ENCODE data around the gene SIX3.

DNA sequence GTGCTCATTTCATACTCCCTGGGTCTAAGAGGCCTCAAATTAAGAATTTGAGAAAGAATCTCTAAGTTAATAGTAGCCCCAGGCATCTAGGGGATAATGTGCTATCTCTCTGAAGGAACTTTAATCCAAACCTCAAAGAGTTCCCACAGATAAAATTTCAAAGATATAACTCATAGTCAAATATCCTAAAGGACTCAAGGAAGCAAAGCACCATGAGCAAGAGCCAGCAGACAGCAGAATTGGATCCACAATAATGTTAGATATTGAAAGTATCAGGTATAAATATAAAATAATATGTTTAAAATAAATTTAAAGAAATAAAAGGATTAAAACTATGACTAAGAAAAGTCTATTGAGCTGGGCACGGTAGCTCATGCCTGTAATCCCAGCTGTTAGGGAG lies 31.7 kb upstream of the SIX3 start:
- TF ChIP-seq CTCF (IDR thresholded peaks at IDR 0.05) (no peak), POLR2A (IDR thresholded peaks at IDR 0.05) (no peak)
